ENCODE results near the gene PAXX. TPM values are rescaled to one million over a fixed set of nuclear protein-coding genes. Genes with fewer than 3 reads are reported as not detected.

Gene PAXX
- total RNA-seq (2014; rRNA removed; shearing (Covaris generic)), result 32.0 and 41.3 TPM in 2 replicates

- DNase-seq (ENCODE audit: low spot score), result peak; percentile 75
Observed at GRCh38 chr9:136991993-136992818, at the start of gene PAXX. TSS of gene PAXX (plus strand) at chr9:136992422. CDS start at chr9:136992444, 22 bp downstream.

- DNase-seq (ENCODE audit: low spot score), result no peak
Observed at GRCh38 chr9:136942881-136943230, 49.4 kb upstream of the PAXX start.

- no peak for DNase-seq (ENCODE audit: low spot score)
Observed at GRCh38 chr9:136943291-136944211, 48.7 kb upstream of the PAXX start.

GRCh38 chr9:136944212-136944518 lies 48.1 kb upstream of the PAXX start:
- no peak for DNase-seq (ENCODE audit: low spot score)

- DNase-seq (ENCODE audit: low spot score), result peak; percentile 87
Observed at GRCh38 chr9:136944519-136945332, 47.5 kb upstream of the PAXX start, which contains the start of the genes C8G and FBXW5. TSS of gene C8G (plus strand) at chr9:136945243. CDS start at chr9:136945321, 78 bp downstream. TSS of gene FBXW5 (minus strand) at chr9:136944738. CDS start at chr9:136944083, 655 bp downstream.

GRCh38 chr9:136945333-136946227 lies 46.6 kb upstream of the PAXX start:
- DNase-seq (ENCODE audit: low spot score), result no peak

GRCh38 chr9:136946228-136947027 lies 45.8 kb upstream of the PAXX start:
- DNase-seq (ENCODE audit: low spot score), result no peak

GRCh38 chr9:136947028-136947891 lies 45.0 kb upstream of the PAXX start:
- no peak for DNase-seq (ENCODE audit: low spot score)

GRCh38 chr9:136947955-136948510 lies 44.2 kb upstream of the PAXX start:
- DNase-seq (ENCODE audit: low spot score), result no peak

- DNase-seq (ENCODE audit: low spot score), result no peak
Observed at GRCh38 chr9:136949239-136949816, 42.9 kb upstream of the PAXX start.

GRCh38 chr9:136949817-136950655 lies 42.2 kb upstream of the PAXX start:
- peak; percentile 86 for DNase-seq (ENCODE audit: low spot score)

- no peak for DNase-seq (ENCODE audit: low spot score)
Observed at GRCh38 chr9:136950656-136951276, 41.5 kb upstream of the PAXX start.

- DNase-seq (ENCODE audit: low spot score), result no peak
Observed at GRCh38 chr9:136951541-136952320, 40.5 kb upstream of the PAXX start, which contains the start of gene LCN12. TSS of gene LCN12 (plus strand) at chr9:136952273. CDS start at chr9:136952328, 55 bp downstream.

- no peak for DNase-seq (ENCODE audit: low spot score)
Observed at GRCh38 chr9:136952321-136952850, 39.8 kb upstream of the PAXX start.
